Endodermal cell (in vitro differentiated cells): Measurements from ENCODE around the gene MAN2B2. TPM values are rescaled to one million over a fixed set of nuclear protein-coding genes. Genes with fewer than 3 reads are reported as not detected.

Source experiments
- DNase-seq: peaks from one replicate; pipeline ENCODE4 v3.0.0-alpha.2; 2017
- H3K27ac ChIP-seq: 2 replicates; pipeline ENCODE4 v1.5.1; 2013; ENCODE audit warnings: mild to moderate bottlenecking, low read depth, low read length, moderate library complexity
- H3K27me3 ChIP-seq: 2 replicates; pipeline ENCODE4 v1.6.1; 2013; ENCODE audit warnings: mild to moderate bottlenecking, low read length, moderate library complexity; ENCODE audit not compliant: insufficient read depth, control insufficient read depth, poor library complexity, severe bottlenecking
- H3K36me3 ChIP-seq: 2 replicates; pipeline ENCODE4 v1.7.0; 2013; ENCODE audit warnings: mild to moderate bottlenecking, low read length, moderate library complexity; ENCODE audit not compliant: control insufficient read depth, insufficient read depth
- H3K4me1 ChIP-seq: one replicate; pipeline ENCODE4 v1.7.0; 2013; ENCODE audit warnings: low read length; ENCODE audit not compliant: control insufficient read depth, insufficient read depth
- H3K4me3 ChIP-seq: 2 replicates; pipeline ENCODE4 v1.5.1; 2013; ENCODE audit warnings: mild to moderate bottlenecking, low read length, moderate library complexity
- H3K9ac ChIP-seq: 2 replicates; pipeline ENCODE4 v1.6.1; 2013; ENCODE audit warnings: mild to moderate bottlenecking, low read length, moderate library complexity; ENCODE audit not compliant: poor library complexity, severe bottlenecking; ENCODE audit errors: extremely low read depth
- H3K9me3 ChIP-seq: 2 replicates; pipeline ENCODE4 v1.6.1; 2013; ENCODE audit warnings: mild to moderate bottlenecking, low read length, moderate library complexity; ENCODE audit not compliant: control insufficient read depth
- H3K27ac Mint-ChIP-seq: 2 replicates; pipeline ENCODE4 v1.8.0; 2020; ENCODE audit warnings: mixed read lengths
- H3K27me3 Mint-ChIP-seq: 2 replicates; pipeline ENCODE4 v1.8.0; 2021; ENCODE audit warnings: mild to moderate bottlenecking, mixed read lengths; ENCODE audit not compliant: insufficient read depth
- H3K36me3 Mint-ChIP-seq: 2 replicates; pipeline ENCODE4 v1.8.0; 2020; ENCODE audit warnings: low read depth, mixed read lengths
- H3K4me1 Mint-ChIP-seq: 2 replicates; pipeline ENCODE4 v1.8.0; 2020; ENCODE audit warnings: mixed read lengths
- H3K4me3 Mint-ChIP-seq: 2 replicates; pipeline ENCODE4 v1.8.0; 2020; ENCODE audit warnings: mild to moderate bottlenecking, moderate library complexity, mixed read lengths
- H3K9me3 Mint-ChIP-seq: 2 replicates; pipeline ENCODE4 v1.8.0; 2020; ENCODE audit warnings: mild to moderate bottlenecking, mixed read lengths
- whole genome bisulfite sequencing, 2 experiments: methylation state at CpG; one replicate each; pipeline versions ENCODE4 v1.1.5 to v1.1.7; 2013; ENCODE audit warnings: missing lambda C conversion rate in 2 of 2, mixed read lengths in 1 of 2; ENCODE audit not compliant: insufficient coverage in 1 of 2, insufficient read length in 1 of 2; 5-methylcytosine and 5-hydroxymethylcytosine counted together
- total RNA-seq, 2 donors: library from RNA; stranded (reverse); fragmentation: NEBNext Ultra II Directional in 1 of 2; extraction: Animal tissue kit (Norgen Biotek cat#: 25700) in 1 of 2; gene quantifications; 2 replicates in 1 of 2; 3 replicates in 1 of 2; pipeline ENCODE4 v1.2.1, GENCODE V29; 2021
- TF ChIP-seq, protein P1 (sequence below): fragments of 200-600 bp; sonication (generic); conservative IDR thresholded peaks from 2 replicates; pipeline ENCODE4 v1.5.0; 2021; ENCODE audit warnings: antibody characterized with exemption, mild to moderate bottlenecking

MAN2B2 gene
- total RNA-seq, 2 donors from 2014 or later = 13.3 to 20.8 TPM

DNA sequence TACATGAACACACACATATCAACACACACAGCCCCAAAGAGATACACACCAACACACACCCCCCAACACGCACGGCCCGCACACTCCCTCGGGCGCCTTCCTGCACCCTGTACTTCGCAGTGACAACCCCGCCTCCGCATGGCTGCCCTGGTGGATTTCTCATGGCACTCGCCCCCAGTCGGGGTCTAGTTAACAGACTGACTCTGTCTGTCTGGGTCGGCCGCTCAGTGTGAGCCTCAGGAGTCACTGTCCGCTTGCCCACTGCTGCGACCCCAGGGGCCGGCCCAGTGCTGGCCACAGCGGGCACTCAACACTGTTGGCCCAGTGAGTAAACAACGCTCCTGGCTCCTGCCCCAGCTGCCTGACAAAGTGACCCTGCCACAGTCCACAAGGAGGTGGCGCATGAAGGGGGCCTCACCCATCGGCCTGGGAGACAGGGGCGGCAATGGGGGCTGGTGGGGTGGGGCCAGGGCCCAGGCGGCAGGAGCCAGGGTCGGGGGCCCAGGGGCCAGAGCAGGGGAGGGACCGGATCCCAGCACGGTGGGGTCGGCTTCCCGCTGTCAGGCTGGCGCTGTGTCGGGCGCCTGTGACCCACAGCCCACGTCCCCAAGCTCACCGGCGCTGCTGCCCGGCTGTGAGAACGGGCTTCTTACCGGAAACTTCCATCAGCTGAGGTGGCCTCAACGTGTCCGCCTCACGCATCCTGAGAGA is 40.2 kb upstream of the MAN2B2 start:
- no peaks in the 10 kb centered on the region for H3K9me3 ChIP-seq
- H3K4me3 Mint-ChIP-seq = no peak overlapping the region
- H3K9ac ChIP-seq = no peak overlapping the region
- peaks cover under 1% of the 10 kb centered on the region for H3K4me1 Mint-ChIP-seq
- H3K27me3 Mint-ChIP-seq = peaks cover 13% of the 10 kb centered on the region
- no peak for DNase-seq
- no peak overlapping the region for H3K27ac Mint-ChIP-seq
- no peaks in the 10 kb centered on the region for H3K9me3 Mint-ChIP-seq
- no peaks in the 10 kb centered on the region for H3K36me3 Mint-ChIP-seq
- TF ChIP-seq, protein P1, sequence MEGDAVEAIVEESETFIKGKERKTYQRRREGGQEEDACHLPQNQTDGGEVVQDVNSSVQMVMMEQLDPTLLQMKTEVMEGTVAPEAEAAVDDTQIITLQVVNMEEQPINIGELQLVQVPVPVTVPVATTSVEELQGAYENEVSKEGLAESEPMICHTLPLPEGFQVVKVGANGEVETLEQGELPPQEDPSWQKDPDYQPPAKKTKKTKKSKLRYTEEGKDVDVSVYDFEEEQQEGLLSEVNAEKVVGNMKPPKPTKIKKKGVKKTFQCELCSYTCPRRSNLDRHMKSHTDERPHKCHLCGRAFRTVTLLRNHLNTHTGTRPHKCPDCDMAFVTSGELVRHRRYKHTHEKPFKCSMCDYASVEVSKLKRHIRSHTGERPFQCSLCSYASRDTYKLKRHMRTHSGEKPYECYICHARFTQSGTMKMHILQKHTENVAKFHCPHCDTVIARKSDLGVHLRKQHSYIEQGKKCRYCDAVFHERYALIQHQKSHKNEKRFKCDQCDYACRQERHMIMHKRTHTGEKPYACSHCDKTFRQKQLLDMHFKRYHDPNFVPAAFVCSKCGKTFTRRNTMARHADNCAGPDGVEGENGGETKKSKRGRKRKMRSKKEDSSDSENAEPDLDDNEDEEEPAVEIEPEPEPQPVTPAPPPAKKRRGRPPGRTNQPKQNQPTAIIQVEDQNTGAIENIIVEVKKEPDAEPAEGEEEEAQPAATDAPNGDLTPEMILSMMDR = no peak
- H3K27me3 ChIP-seq = no peaks in the 10 kb centered on the region
- no peak overlapping the region for H3K27ac ChIP-seq
- no peaks in the 10 kb centered on the region for H3K36me3 ChIP-seq
- H3K4me1 ChIP-seq = no peaks in the 10 kb centered on the region
- no peak overlapping the region for H3K4me3 ChIP-seq
- WGBS, 2 experiments = 89% methylated on average over 17 to 38 of the region's 38 CpGs

DNA sequence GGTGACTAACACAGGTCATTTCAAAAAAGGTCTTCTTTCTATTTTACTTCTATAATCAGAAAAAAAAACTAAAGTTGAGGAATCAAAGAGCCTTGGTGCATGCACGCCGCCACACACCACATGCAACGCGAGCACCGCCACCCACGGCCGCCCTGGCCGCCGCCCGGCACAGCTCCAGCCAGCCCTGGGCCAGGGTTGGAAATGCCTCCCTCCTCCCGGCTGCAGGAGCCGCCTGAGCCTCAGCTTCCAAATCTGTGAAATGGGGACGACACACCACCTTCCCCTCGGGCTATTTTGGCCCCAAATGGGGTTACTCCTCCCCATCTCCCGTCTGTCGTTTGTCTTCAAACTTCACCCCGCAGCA is 39.7 kb upstream of the MAN2B2 start:
- Mint-ChIP-seq H3K9me3 (no peaks in the 10 kb centered on the region), H3K27ac (no peak overlapping the region), H3K36me3 (no peaks in the 10 kb centered on the region), H3K27me3 (peaks cover 13% of the 10 kb centered on the region), H3K4me1 (no peaks in the 10 kb centered on the region), H3K4me3 (no peak overlapping the region)
- WGBS, 2 experiments = 94% methylated on average over 17 of the region's 17 CpGs; no CpG with 5 or more reads in 1 of the 2 experiments
- H3K27ac ChIP-seq = no peak overlapping the region
- H3K9ac ChIP-seq = no peak overlapping the region
- no peak for DNase-seq
- no peaks in the 10 kb centered on the region for H3K4me1 ChIP-seq
- H3K4me3 ChIP-seq = no peak overlapping the region
- no peaks in the 10 kb centered on the region for H3K36me3 ChIP-seq
- TF ChIP-seq, protein P1 = no peak
- H3K27me3 ChIP-seq = no peaks in the 10 kb centered on the region
- no peaks in the 10 kb centered on the region for H3K9me3 ChIP-seq

DNA sequence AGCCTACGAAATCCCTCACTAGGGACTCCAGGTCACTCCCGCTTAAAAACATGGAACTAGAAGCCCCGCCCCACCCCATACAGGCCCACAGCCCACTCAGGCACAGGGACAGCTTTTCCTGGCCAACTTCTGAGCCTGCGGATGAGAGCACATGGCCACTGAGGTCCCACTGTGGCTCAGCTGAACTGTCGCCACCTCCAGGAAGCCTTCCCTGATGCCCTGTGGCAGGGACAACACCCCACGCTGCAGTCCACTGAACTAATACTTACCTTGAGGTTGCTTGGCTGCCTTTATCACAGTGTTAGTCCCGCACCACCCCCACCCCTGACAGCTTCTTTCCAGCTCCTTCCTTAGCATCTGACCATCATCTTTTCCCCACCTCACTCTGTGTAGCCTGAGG is 39.3 kb upstream of the MAN2B2 start:
- Mint-ChIP-seq H3K4me3 (no peak overlapping the region), H3K4me1 (no peaks in the 10 kb centered on the region), H3K36me3 (no peaks in the 10 kb centered on the region), H3K27me3 (peaks cover 13% of the 10 kb centered on the region), H3K9me3 (no peaks in the 10 kb centered on the region), H3K27ac (no peak overlapping the region)
- 93 to 96% methylated on average over 3 to 7 of the region's 7 CpGs for WGBS, 2 experiments
- no peak for DNase-seq
- Histone ChIP-seq H3K27ac (no peak overlapping the region), H3K4me1 (no peaks in the 10 kb centered on the region), H3K9ac (no peak overlapping the region), H3K4me3 (no peak overlapping the region), H3K36me3 (no peaks in the 10 kb centered on the region), H3K27me3 (no peaks in the 10 kb centered on the region), H3K9me3 (no peaks in the 10 kb centered on the region)
- TF ChIP-seq, protein P1 = no peak
